ENCODE results near the gene SORT1. TPM values are rescaled to one million over a fixed set of nuclear protein-coding genes. Genes with fewer than 3 reads are reported as not detected.
A peak's percentile ranks its signal among the peaks of the same experiment; 100 is the strongest.
"Not testable (repeated sequence)": the region's sequence is repeated elsewhere in the genome, so short reads cannot be mapped to it uniquely, and the experiment has no call there.

The SORT1 gene
- total RNA-seq, 1 donor from 2014 or later = 41.9 TPM

DNA sequence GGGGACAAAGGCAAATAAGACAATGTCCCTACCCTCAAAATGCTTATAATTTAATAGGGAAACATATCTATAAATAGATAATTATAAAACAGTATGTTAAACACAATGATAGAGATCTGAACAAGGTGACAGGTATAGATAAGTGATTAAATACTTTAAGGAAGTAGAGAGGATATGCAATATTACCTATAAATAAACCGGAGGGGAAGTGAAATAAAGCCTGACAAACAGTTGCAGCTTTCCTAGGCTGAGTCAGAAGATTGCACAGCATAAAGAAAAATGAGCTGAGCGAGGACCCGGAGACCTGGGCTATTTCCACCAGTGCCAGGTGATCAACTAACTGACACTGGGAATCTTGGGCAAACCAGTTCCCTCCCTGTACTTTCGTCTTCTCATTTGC, 103.2 kb downstream of the SORT1 start:
- no peak for DNase-seq (ENCODE audit: low read depth)
- no peak overlapping the region for H3K4me3 ChIP-seq (ENCODE audit: low read depth, low read length)
- TF ChIP-seq, protein P1, sequence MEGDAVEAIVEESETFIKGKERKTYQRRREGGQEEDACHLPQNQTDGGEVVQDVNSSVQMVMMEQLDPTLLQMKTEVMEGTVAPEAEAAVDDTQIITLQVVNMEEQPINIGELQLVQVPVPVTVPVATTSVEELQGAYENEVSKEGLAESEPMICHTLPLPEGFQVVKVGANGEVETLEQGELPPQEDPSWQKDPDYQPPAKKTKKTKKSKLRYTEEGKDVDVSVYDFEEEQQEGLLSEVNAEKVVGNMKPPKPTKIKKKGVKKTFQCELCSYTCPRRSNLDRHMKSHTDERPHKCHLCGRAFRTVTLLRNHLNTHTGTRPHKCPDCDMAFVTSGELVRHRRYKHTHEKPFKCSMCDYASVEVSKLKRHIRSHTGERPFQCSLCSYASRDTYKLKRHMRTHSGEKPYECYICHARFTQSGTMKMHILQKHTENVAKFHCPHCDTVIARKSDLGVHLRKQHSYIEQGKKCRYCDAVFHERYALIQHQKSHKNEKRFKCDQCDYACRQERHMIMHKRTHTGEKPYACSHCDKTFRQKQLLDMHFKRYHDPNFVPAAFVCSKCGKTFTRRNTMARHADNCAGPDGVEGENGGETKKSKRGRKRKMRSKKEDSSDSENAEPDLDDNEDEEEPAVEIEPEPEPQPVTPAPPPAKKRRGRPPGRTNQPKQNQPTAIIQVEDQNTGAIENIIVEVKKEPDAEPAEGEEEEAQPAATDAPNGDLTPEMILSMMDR (conservative IDR thresholded peaks at IDR 0.05; ENCODE audit: low read depth, low read length) = no peak

DNA sequence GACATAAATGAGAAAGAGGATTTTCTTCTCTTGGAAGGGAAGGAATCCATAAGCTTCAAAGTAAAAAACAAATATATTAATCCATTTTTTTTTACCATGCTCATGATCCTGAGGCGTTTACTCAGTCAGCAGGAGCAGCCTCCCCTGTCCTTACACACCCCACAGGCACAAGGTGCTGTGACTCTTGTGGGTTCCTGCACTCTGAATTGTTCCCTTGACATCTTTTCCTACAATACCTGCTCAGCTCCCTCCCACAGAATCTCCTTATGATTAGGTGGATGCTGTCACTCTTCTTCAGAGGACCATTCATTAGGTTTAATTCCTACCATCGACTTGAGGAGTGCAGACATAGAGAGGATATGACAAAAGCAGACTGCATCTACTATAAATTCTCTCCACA, 104.7 kb downstream of the SORT1 start:
- DNase-seq (ENCODE audit: low read depth) = no peak
- H3K4me3 ChIP-seq (ENCODE audit: low read depth, low read length) = no peak overlapping the region
- TF ChIP-seq, protein P1 (conservative IDR thresholded peaks at IDR 0.05; ENCODE audit: low read depth, low read length) = no peak

DNA sequence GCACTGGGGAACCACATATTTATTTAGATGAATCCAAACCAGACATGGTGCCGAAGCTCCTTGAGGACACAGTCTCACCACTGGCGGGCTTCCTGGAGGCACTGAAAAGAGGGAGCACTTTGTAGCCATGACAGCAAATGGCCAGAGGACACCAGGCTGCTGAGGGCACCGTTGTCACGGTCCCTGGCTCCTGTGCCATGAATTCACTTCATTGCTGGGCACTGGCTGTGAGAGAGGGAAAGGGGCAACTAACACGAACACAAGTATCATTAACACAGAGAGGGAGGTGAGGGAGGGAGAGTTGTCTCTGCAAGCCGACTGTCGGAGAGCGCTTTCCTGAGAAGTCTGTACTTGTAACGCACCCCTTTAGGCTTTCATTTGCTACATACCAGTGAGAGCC, 105.4 kb downstream of the SORT1 start:
- no peak for DNase-seq (ENCODE audit: low read depth)
- TF ChIP-seq, protein P1 (conservative IDR thresholded peaks at IDR 0.05; ENCODE audit: low read depth, low read length) = no peak
- H3K4me3 ChIP-seq (ENCODE audit: low read depth, low read length) = no peak overlapping the region

DNA sequence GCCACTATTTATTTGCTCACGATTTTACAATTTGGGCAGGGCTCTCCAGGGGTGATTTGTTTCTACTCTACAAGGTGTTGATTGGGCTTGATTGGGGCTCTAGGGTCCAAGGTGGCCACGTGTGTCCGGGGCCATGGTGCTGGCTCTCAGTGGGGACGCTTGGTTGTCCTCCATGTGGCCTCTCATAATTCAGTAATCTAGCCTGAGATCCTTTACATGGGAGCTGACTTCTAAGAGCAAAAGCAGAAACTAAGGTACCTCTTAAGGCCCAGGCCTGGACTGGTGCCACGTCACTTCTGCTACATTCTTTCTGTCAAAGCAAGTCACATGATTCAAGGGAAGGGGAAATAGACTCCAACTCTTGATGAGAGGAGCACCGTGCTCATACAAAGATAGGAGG, 106.7 kb downstream of the SORT1 start:
- no peak for DNase-seq (ENCODE audit: low read depth)
- TF ChIP-seq, protein P1 (conservative IDR thresholded peaks at IDR 0.05; ENCODE audit: low read depth, low read length) = no peak
- H3K4me3 ChIP-seq (ENCODE audit: low read depth, low read length) = no peak overlapping the region

DNA sequence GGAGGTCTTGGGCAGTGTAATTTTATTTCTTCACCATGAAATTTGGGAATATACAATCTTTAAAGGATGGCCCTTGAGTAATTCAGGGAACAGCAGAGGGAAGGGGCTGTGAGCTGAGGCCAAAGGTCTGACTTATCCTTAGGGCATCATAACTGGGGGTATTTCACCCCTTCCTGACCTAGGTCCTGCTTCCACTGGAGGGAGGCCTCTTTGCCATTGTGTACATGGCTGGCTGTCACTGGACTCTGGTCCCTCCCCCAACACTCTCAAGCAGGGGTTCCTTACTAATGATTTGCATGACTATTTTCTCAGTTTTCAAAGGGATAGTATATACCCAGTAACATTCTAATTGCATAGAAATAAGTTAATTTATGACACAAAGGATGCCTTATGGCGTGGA, 107.6 kb downstream of the SORT1 start:
- TF ChIP-seq, protein P1 (conservative IDR thresholded peaks at IDR 0.05; ENCODE audit: low read depth, low read length) = no peak
- no peak for DNase-seq (ENCODE audit: low read depth)
- H3K4me3 ChIP-seq (ENCODE audit: low read depth, low read length) = no peak overlapping the region

DNA sequence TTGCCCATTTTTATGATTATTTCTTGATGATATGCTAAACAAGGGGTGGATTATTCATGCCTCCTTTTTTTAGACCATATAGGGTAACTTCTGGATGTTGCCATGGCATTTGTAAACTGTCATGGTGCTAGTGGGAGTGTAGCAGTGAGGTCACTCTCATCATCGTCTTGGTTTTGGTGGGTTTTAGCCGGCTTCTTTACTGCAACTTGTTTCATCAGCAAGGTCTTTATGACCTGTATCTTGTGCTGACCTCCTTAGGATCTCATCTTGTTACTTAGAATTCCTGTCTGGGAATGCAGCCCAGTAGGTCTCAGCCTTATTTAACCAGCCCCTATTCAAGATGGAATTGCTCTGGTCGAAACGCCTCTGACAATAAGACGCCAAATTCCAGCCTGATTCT, 111.0 kb downstream of the SORT1 start:
- not testable (repeated sequence) for DNase-seq (ENCODE audit: low read depth); H3K4me3 ChIP-seq (ENCODE audit: low read depth, low read length)

DNA sequence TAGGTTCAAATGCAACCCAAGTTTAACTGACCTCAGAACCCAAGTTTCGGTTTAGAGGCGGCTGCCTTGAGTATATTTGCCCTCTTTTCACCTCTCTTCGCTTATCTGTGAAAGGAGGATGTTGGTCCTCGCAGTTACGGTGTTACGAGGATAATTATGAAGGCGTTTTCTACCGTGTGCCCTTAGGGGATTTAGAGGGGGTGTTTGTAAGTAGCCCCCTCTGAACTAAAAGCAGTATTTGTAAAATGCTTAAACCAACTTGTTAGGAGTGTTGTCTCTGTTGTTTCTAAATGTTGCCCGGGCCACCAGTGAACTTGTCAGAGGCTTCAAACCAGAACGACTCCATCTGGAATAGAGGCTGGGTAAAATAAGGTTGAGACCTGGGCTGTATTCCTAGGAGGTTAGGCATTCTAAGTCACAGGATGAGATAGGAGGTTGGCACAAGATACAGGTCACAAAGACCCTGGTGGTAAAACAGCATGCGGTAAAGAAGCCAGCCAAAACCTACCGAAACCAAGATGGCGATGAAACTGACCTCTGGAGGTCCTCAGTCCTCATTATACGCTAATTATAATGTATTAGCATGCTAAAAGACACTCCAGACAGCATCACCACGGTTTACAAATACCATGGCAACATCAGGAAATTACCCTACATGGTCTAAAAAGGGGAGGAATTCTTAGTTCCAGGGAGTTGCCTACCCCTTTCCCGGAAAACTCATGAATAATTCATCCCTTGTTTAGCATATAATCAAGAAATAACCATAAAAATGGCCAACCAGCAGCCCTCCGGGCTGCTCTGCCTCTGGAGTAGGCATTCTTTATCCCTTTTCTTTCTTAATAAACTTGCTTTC, 113.7 kb downstream of the SORT1 start:
- no peak for DNase-seq (ENCODE audit: low read depth)
- TF ChIP-seq, protein P1 (conservative IDR thresholded peaks at IDR 0.05; ENCODE audit: low read depth, low read length) = no peak
- peak overlapping the region; percentile 63 for H3K4me3 ChIP-seq (ENCODE audit: low read depth, low read length)

Measured in epithelial cell of proximal tubule (primary cell).